ENCODE measurements around the gene PQBP1. TPM values are rescaled to one million over a fixed set of nuclear protein-coding genes. Genes with fewer than 3 reads are reported as not detected.

The PQBP1 gene
- total and polyA plus RNA-seq, 2 experiments from 2014 or later: 33.8 to 82.9 TPM

GRCh38 chrX:48893556-48894348, 4.0 kb upstream of the PQBP1 start:
- H3K4me3 ChIP-seq: no peak overlapping the region
- DNase-seq (ENCODE audit: low spot score): no peak
- no peaks in the 10 kb centered on the region for H3K9me3 ChIP-seq (ENCODE audit: low read depth)
- WGBS (ENCODE audit: low lambda C conversion rate, missing lambda C conversion rate): 66% methylated on average over 14 of the region's 16 CpGs
- H3K4me1 ChIP-seq (ENCODE audit: insufficient read depth): peaks cover 5% of the 10 kb centered on the region
- H3K27me3 ChIP-seq: no peaks in the 10 kb centered on the region
- no peaks in the 10 kb centered on the region for H4K20me1 ChIP-seq (ENCODE audit: insufficient read depth, poor library complexity, severe bottlenecking)
- no peak overlapping the region for H3K4me2 ChIP-seq
- no peaks in the 10 kb centered on the region for H3K9me2 ChIP-seq (replicated peaks; ENCODE audit: insufficient read depth)
- H3K79me2 ChIP-seq: peaks cover 14% of the 10 kb centered on the region
- TF ChIP-seq EZH2 (IDR thresholded peaks at IDR 0.05; ENCODE audit: borderline replicate concordance) (no peak), CTCF (IDR thresholded peaks at IDR 0.05; ENCODE audit: poor library complexity) (no peak), EZH2phosphoT487 (IDR thresholded peaks at IDR 0.05; ENCODE audit: low read depth, severe bottlenecking, unreplicated experiment) (no peak)
- no peak overlapping the region for H2AFZ ChIP-seq
- no peak overlapping the region for H3K27ac ChIP-seq
- H3K36me3 ChIP-seq (replicated peaks; ENCODE audit: insufficient read depth, low read depth): no peaks in the 10 kb centered on the region

DNA sequence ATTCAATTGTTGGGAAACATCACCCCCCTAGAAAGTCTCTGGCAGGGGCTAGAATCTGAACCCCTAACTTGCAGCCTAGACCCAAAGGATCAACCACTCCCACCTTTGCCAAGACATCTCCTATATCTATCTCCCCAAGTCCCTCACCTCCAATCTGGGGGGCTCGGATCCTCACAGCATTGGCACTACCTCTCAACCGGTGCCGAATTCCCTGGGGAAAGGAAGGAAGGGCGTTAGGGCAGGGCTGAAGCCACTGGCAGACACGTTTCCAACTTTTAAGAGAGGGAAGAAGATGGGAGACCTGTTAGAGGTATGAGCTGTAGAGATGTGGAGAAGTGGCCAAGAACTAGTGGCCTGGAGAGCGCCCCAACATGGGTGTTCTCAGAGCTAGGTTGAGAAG, 2.8 kb upstream of the PQBP1 start:
- Histone ChIP-seq H3K36me3 (replicated peaks; ENCODE audit: insufficient read depth, low read depth) (no peaks in the 10 kb centered on the region), H3K9me2 (replicated peaks; ENCODE audit: insufficient read depth) (no peaks in the 10 kb centered on the region), H3K79me2 (peaks cover 25% of the 10 kb centered on the region), H3K4me1 (ENCODE audit: insufficient read depth) (peaks cover 5% of the 10 kb centered on the region), H3K4me3 (no peak overlapping the region), H3K27me3 (no peaks in the 10 kb centered on the region), H2AFZ (no peak overlapping the region), H3K9me3 (ENCODE audit: low read depth) (no peaks in the 10 kb centered on the region), H3K27ac (no peak overlapping the region), H3K4me2 (no peak overlapping the region), H4K20me1 (ENCODE audit: insufficient read depth, poor library complexity, severe bottlenecking) (no peaks in the 10 kb centered on the region)
- 81% methylated on average over 6 of the region's 6 CpGs for WGBS (ENCODE audit: low lambda C conversion rate, missing lambda C conversion rate)
- no peak for DNase-seq (ENCODE audit: low spot score)
- TF ChIP-seq EZH2phosphoT487 (IDR thresholded peaks at IDR 0.05; ENCODE audit: low read depth, severe bottlenecking, unreplicated experiment) (no peak), EZH2 (IDR thresholded peaks at IDR 0.05; ENCODE audit: borderline replicate concordance) (no peak), CTCF (IDR thresholded peaks at IDR 0.05; ENCODE audit: poor library complexity) (no peak)

DNA sequence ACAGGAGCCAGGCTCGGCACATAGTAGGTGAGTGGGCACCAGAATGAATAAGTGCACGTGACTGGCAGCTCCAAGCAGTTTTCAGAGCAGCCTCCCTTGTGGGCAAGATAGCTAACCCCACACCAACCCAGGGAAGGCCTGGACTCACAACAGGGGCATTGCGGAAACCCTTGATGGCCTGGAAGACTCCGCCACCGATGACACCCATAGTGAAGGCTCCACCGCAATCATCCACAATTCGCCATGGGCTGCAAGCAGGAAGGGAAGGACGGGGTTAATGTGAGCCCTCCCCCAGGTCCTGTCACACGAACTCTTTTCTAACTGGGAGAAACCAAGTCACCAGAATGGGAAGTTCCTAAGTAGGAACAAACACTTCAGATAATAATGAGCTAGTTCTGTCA, 1.1 kb upstream of the PQBP1 start:
- Histone ChIP-seq H3K4me2 (peak overlapping the region; percentile 85), H3K9me3 (ENCODE audit: low read depth) (no peaks in the 10 kb centered on the region), H3K4me1 (ENCODE audit: insufficient read depth) (peaks cover 5% of the 10 kb centered on the region), H3K36me3 (replicated peaks; ENCODE audit: insufficient read depth, low read depth) (no peaks in the 10 kb centered on the region), H4K20me1 (ENCODE audit: insufficient read depth, poor library complexity, severe bottlenecking) (no peaks in the 10 kb centered on the region), H3K27me3 (no peaks in the 10 kb centered on the region), H3K4me3 (peak overlapping the region; percentile 56), H3K9me2 (replicated peaks; ENCODE audit: insufficient read depth) (no peaks in the 10 kb centered on the region), H2AFZ (no peak overlapping the region), H3K79me2 (peaks cover 31% of the 10 kb centered on the region), H3K27ac (peak overlapping the region; percentile 99)
- WGBS (ENCODE audit: low lambda C conversion rate, missing lambda C conversion rate): 62% methylated on average over 9 of the region's 9 CpGs
- TF ChIP-seq EZH2 (IDR thresholded peaks at IDR 0.05; ENCODE audit: borderline replicate concordance) (no peak), EZH2phosphoT487 (IDR thresholded peaks at IDR 0.05; ENCODE audit: low read depth, severe bottlenecking, unreplicated experiment) (no peak), CTCF (IDR thresholded peaks at IDR 0.05; ENCODE audit: poor library complexity) (no peak)
- no peak for DNase-seq (ENCODE audit: low spot score)
